Central memory CD8-positive, alpha-beta T cell (primary cell): ENCODE data around the gene SPAG4.
A peak's percentile ranks its signal among the peaks of the same experiment; 100 is the strongest.

Experiments
- ATAC-seq: fragments of 150-1000 bp; cut with Tn5 transposase; replicated peaks from 2 replicates; pipeline ENCODE4 v1.10.0; 2022; ENCODE audit warnings: mild to moderate bottlenecking, moderate FRiP score, moderate number of reproducible peaks; ENCODE audit not compliant: poor library complexity, severe bottlenecking; ENCODE audit errors: extremely low read depth
- DNase-seq, 2 donors: peaks; one replicate each; pipeline ENCODE4 v3.0.0; 2021; ENCODE audit warnings: low spot score in 2 of 2
- H3K27ac Mint-ChIP-seq: one replicate; pipeline ENCODE4 v1.8.0; 2022; ENCODE audit warnings: low read depth, mild to moderate bottlenecking, moderate library complexity, mixed read lengths
- H3K27me3 Mint-ChIP-seq: one replicate; pipeline ENCODE4 v1.8.0; 2022; ENCODE audit warnings: mixed read lengths
- H3K36me3 Mint-ChIP-seq: one replicate; pipeline ENCODE4 v1.8.0; 2022; ENCODE audit warnings: mild to moderate bottlenecking, moderate library complexity, mixed read lengths; ENCODE audit not compliant: insufficient read depth
- H3K4me1 Mint-ChIP-seq: one replicate; pipeline ENCODE4 v1.8.0; 2022; ENCODE audit warnings: mixed read lengths
- H3K4me3 Mint-ChIP-seq: one replicate; pipeline ENCODE4 v1.8.0; 2022; ENCODE audit warnings: mild to moderate bottlenecking, moderate library complexity, mixed read lengths
- H3K9me3 Mint-ChIP-seq: one replicate; pipeline ENCODE4 v1.8.0; 2022; ENCODE audit warnings: mixed read lengths

Gene SPAG4

DNA sequence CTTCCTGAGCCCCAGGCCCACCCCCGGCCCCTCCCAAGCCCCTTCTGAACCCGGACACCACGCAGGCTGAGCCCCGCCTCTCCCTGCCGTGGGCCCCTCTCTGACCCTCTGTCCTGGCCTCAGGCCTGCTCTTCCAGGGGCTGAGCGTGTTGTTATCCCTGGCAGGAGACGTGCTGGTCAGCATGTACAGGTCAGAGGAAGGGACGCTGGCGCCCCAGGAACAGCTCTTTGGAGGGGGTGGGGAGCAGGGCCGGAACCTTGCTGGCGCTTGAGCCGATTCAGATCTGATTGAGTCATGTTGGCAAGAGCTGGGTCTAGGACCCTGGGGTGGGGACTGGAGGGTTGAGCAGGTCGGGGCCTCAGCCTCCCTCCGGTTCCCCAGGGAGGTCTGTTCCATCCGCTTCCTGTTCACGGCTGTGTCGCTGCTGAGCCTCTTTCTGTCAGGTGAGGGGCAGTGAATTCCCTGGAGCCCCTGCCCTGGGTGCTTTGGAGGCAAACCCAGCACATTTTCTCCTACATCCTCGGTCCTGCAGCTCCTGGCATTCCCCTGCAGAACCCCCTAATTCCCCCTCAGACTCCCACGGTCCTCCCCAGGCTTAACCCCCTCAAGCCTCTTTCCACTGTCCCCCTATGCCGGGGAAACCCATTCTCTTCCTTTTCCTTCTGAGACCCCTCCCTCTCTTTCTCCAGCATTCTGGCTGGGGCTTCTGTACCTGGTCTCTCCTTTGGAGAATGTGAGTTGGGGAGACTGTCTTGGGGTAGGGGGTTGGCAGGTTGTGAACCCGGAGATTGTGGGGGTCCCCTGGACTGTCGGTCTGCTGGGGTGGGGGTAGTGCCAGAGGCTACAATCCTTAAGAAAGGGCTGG, 2.0 kb downstream of the SPAG4 start:
- ATAC-seq, result no peak
- Mint-ChIP-seq H3K9me3 (no peaks in the 10 kb centered on the region), H3K4me1 (peaks cover 38% of the 10 kb centered on the region), H3K27me3 (no peaks in the 10 kb centered on the region), H3K27ac (peak overlapping the region; percentile 78), H3K4me3 (peak overlapping the region; percentile 87), H3K36me3 (peaks cover 27% of the 10 kb centered on the region)
- no peak for DNase-seq

GRCh38 chr20:35618263-35619131, 2.9 kb downstream of the SPAG4 start:
- peak overlapping the region; percentile 78 for H3K27ac Mint-ChIP-seq
- DNase-seq (no peak), ATAC-seq (no peak)
- H3K4me1 Mint-ChIP-seq, result peaks cover 38% of the 10 kb centered on the region
- peaks cover 29% of the 10 kb centered on the region for H3K36me3 Mint-ChIP-seq
- H3K27me3 Mint-ChIP-seq, result no peaks in the 10 kb centered on the region
- no peaks in the 10 kb centered on the region for H3K9me3 Mint-ChIP-seq
- peak overlapping the region; percentile 87 for H3K4me3 Mint-ChIP-seq

GRCh38 chr20:35619196-35620095, 3.8 kb downstream of the SPAG4 start:
- H3K27ac Mint-ChIP-seq, result peak overlapping the region; percentile 78
- peak overlapping the region; percentile 87 for H3K4me3 Mint-ChIP-seq
- ATAC-seq (peak; percentile 14), DNase-seq (peak; percentile 69 to 70)
- H3K36me3 Mint-ChIP-seq, result peaks cover 27% of the 10 kb centered on the region
- H3K9me3 Mint-ChIP-seq, result no peaks in the 10 kb centered on the region
- H3K4me1 Mint-ChIP-seq, result peaks cover 38% of the 10 kb centered on the region
- H3K27me3 Mint-ChIP-seq, result no peaks in the 10 kb centered on the region

- Mint-ChIP-seq H3K9me3 (no peaks in the 10 kb centered on the region), H3K27me3 (no peaks in the 10 kb centered on the region), H3K36me3 (peaks cover 26% of the 10 kb centered on the region), H3K4me1 (peaks cover 36% of the 10 kb centered on the region), H3K27ac (no peak overlapping the region), H3K4me3 (no peak overlapping the region)
- no peak for ATAC-seq
- no peak for DNase-seq
These were observed 5.4 kb downstream of the SPAG4 start for GRCh38 chr20:35620818-35621559.

DNA sequence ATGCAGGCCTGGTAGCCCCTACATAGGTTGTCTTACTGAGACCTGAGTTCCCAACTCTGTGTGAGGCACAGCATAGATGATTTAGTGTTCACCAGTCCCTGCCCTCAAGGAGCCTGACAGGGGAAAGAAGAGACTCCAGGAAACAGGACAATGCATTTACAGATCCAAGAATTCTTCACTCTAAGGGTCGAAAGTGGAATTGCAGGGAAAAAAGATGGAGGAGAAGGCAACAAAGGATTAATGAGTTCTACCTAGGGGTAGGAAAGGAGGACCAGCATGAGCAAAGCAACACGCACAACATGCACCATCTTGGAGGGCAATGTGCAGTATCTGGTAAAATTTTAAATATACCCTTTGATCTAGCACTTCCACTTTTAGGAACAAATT, 5.9 kb downstream of the SPAG4 start:
- Mint-ChIP-seq H3K36me3 (peaks cover 23% of the 10 kb centered on the region), H3K4me3 (no peak overlapping the region), H3K27me3 (no peaks in the 10 kb centered on the region), H3K9me3 (no peaks in the 10 kb centered on the region), H3K4me1 (peaks cover 34% of the 10 kb centered on the region), H3K27ac (no peak overlapping the region)
- DNase-seq (no peak), ATAC-seq (no peak)

DNA sequence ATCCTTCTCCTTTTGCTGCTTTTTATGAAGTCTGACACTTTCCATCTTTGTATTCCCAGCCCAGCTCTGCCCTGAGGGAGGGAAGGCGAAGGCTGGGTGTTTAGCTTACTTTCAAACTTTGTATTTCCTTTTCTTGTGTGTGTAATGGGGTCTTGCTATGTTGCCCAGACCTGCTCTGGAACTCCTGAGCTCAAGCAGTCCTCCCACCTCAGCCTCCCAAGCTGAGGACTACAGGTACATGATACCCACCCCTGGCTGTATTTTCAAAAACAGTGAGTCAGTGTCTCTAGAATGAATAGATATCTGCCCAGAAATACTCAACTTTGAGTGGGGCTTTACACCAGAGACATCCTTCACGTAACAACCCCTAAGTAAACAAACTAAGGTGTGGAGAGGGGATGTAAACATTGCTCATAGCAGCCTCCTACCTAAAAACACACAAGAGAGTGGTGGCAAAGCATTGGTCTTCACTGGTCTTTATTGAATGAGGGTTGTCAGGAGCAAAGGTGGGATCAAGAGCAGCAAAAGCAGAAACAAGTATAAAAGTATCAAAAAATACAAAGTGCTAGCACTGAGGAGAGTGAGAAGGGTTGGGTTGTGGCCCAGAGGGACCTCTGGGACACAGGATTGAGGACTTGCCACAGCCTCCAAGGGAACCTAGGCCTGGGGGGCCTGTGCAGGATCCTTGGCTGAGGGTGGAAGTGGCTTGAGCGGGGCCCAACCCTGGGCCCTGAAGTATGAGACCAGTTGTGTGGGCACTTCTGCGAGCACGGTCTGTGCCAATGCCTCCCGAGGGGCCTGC, 10.2 kb downstream of the SPAG4 start:
- peaks cover 10% of the 10 kb centered on the region for H3K4me1 Mint-ChIP-seq

GRCh38 chr20:35626386-35627001, 10.9 kb downstream of the SPAG4 start:
- no peak overlapping the region for H3K4me3 Mint-ChIP-seq
- H3K36me3 Mint-ChIP-seq, result peaks cover 43% of the 10 kb centered on the region
- DNase-seq (no peak), ATAC-seq (no peak)
- H3K27ac Mint-ChIP-seq, result no peak overlapping the region
- H3K4me1 Mint-ChIP-seq, result peaks cover 7% of the 10 kb centered on the region
- H3K9me3 Mint-ChIP-seq, result no peaks in the 10 kb centered on the region
- H3K27me3 Mint-ChIP-seq, result no peaks in the 10 kb centered on the region

More for the DNA sequence above, 10.2 kb downstream of the SPAG4 start:
- H3K27ac Mint-ChIP-seq, result peak overlapping the region; percentile 6
- H3K9me3 Mint-ChIP-seq, result no peaks in the 10 kb centered on the region
- no peaks in the 10 kb centered on the region for H3K27me3 Mint-ChIP-seq
- no peak overlapping the region for H3K4me3 Mint-ChIP-seq
- peaks cover 40% of the 10 kb centered on the region for H3K36me3 Mint-ChIP-seq
- no peak for DNase-seq
- ATAC-seq, result no peak

DNA sequence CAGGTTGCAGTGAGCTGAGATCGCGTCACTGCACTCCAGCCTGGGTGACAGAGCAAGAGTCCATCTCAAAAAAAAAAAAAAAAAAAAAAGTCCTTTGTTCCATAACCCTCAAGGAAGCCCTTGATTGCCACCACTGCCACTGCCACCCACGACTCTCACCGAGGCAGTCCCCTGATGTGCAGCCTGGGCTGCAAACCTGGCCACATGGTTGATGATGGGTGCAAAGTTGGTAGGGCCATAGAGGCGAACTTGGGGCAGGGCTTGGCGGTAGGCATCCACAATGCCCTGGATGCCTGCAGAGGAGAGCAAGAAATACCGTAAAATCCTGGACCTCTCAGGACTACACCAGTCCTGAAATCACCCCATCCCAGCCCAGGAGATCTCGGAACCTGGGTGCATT, 11.5 kb downstream of the SPAG4 start:
- Mint-ChIP-seq H3K27me3 (no peaks in the 10 kb centered on the region), H3K36me3 (peaks cover 48% of the 10 kb centered on the region)

GRCh38 chr20:35629427-35630145, 14.0 kb downstream of the SPAG4 start:
- peaks cover 45% of the 10 kb centered on the region for H3K36me3 Mint-ChIP-seq
- no peak for ATAC-seq

More for the DNA sequence above, 11.5 kb downstream of the SPAG4 start:
- ATAC-seq (no peak), DNase-seq (no peak)
- H3K4me3 Mint-ChIP-seq, result no peak overlapping the region
- peaks cover 6% of the 10 kb centered on the region for H3K4me1 Mint-ChIP-seq
- H3K9me3 Mint-ChIP-seq, result no peaks in the 10 kb centered on the region
- peak overlapping the region; percentile 10 for H3K27ac Mint-ChIP-seq

GRCh38 chr20:35630636-35631035, 15.0 kb downstream of the SPAG4 start:
- H3K27ac Mint-ChIP-seq, result no peak overlapping the region

More at GRCh38 chr20:35629427-35630145, 14.0 kb downstream of the SPAG4 start:
- peaks cover 17% of the 10 kb centered on the region for H3K4me1 Mint-ChIP-seq
- no peaks in the 10 kb centered on the region for H3K27me3 Mint-ChIP-seq
- no peak for DNase-seq
- no peaks in the 10 kb centered on the region for H3K9me3 Mint-ChIP-seq
- H3K4me3 Mint-ChIP-seq, result no peak overlapping the region
- no peak overlapping the region for H3K27ac Mint-ChIP-seq

More at GRCh38 chr20:35630636-35631035, 15.0 kb downstream of the SPAG4 start:
- Mint-ChIP-seq H3K36me3 (peaks cover 47% of the 10 kb centered on the region), H3K4me1 (peaks cover 24% of the 10 kb centered on the region), H3K27me3 (no peaks in the 10 kb centered on the region), H3K4me3 (no peak overlapping the region), H3K9me3 (no peaks in the 10 kb centered on the region)
- ATAC-seq (no peak), DNase-seq (no peak)
